RKO (cell line): ENCODE measurements around the gene PHTF1.
A peak's percentile ranks its signal among the peaks of the same experiment; 100 is the strongest.
"Not testable (repeated sequence)": the region's sequence is repeated elsewhere in the genome, so short reads cannot be mapped to it uniquely, and the experiment has no call there.

Experiments
- DNase-seq: peaks from one replicate; pipeline ENCODE4 v3.0.0-alpha.2; 2016; ENCODE audit warnings: low spot score

PHTF1 gene

DNA sequence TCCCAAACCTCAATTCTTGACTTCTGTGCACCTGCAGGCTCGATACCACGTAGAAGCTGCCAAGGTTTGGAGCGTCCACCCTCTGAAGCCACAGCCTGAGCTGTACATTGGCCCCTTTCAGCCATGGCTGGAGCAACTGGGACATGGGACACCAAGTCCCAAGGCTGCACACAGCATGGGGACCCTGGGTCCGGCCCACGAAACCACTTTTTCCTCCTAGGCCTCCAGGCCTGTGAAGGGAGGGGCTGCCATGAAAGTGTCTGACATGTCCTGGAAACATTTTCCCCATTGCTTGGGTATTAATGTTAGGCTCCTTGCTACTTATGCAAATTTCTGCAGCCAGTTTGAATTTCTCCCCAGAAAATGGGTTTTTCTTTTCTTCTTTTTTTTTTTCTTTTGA is 40.7 kb downstream of the PHTF1 start:
- not testable (repeated sequence) for DNase-seq

DNA sequence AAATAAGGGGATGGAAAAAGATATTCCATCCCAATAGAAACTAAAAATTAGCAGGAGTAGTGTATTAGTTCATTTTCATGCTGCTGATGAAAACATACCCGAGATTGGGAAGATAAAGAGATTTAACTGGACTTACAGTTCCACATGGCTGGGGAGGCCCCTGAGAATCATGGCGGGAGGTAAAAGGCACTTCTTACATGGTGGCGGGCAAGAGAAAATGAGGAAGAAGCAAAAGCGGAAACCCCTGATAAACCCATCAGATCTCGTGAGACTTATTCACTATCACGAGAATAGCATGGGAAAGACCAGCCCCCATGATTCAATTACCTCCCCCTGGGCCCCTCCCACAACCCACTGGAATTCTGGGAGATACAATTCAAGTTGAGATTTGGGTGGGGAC is 41.8 kb downstream of the PHTF1 start:
- not testable (repeated sequence) for DNase-seq

DNA sequence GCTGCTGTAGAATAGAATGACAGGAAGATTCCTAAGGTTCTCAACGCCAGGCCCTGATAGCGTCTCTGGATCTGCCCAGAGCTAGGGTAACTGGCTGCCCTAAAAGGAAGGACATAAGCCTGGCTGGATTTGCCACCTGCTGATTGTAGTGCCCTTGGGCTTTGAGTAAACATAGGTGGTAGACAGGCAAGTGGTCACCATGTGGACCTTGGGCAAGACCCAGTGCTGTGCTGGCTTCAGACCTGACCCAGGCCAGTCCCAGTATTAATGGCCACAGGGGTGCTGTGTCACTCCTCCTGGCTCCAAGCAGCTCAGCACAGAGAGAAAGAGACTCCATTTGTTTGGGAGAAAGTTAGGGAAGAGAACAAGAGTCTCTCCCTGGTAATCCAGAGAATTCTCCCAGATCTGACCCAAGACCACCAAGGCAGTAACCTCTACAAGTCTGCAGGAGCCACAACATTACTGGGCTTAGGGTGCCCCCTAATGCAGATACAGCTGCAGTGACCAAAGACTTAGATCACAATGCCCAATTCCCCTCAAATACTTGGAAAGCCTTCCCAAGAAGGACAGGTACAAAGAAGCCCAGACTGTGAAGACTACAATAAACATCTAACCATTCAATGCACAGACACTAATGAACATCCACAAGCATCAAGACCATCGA is 44.5 kb downstream of the PHTF1 start:
- DNase-seq, result no peak

DNA sequence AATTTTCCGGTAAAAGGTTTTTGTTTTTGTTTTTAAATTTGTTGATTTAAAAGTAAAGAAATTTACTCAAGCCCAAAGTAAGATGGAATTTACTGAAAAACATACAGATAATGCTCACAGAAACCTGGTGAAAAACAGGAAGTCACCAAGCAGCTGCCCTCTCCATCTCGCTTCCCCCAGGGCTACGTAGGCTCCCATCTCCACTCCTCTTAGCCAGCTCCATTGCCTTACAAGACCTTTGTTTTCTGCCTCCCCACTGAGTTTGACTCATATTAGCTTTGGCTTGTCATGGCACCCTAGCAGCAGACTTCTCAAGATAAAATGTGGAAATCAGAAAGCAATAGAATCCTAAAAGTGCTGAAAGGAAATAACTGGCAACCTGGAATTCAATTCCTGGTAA is 57.9 kb downstream of the PHTF1 start:
- no peak for DNase-seq

DNA sequence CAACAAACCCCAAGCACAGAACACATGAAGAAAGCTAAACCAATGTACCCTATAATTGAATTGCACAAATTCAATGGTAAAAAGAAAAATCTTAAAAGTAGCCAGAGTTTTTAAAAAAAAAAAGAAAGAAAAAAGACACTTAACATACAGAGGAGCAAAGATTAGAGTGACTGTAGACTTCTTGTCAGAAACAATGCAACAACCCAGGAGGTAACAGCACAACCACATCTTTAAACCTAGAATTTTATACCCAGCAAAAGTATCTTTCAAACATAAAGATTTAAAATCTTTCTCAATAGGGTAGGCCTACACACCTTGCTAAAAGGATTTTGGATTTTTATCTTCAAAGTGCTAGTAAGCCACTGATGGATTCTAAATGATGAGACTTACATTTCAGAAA is 64.4 kb downstream of the PHTF1 start:
- no peak for DNase-seq

DNA sequence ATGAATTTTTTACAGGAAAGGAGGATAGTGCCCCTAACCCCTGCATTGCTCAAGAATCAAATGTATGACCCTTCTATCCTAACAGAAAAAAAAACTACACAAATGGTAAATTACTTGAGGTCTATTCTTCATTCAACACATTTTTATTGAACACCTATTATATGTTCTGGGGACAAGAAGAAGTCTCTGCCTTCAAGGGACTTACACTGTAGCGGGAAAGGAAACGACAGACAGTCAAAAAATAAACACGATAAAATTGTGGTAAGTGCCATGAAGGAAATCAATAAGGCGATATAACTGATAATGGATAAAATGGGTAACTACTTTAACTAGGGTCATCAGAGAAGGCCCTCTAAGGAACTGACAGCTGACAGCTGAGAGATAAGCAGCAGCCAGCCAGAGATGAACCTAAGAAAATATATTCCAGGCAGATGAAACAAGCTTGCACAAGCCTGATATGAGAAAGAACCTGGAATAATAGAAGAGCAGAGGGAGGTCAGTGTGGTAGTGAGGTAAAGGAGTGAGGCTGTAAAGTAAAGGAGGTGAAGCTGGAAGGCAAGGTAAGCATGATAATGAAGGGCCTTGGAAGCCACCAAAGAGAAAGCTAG is 66.4 kb downstream of the PHTF1 start:
- DNase-seq, result no peak

DNA sequence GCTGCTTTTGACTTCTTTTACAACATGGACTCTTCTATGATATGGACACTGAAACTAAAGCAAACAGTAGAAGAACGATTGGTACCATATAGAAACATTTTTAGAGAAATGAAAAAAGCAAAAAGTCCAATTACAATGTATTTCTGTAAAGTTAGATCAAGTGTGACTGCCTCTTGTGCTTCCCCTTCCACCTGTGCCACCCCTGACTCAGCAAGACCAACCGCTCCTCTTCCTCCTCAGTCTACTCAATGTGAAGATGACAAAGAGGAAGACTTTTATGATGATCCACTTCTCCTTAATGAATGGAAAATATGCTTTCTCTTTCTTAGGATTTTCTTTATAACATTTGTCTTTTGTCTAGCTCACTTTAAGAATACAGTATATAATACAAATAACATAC is 66.9 kb downstream of the PHTF1 start:
- DNase-seq, result no peak

DNA sequence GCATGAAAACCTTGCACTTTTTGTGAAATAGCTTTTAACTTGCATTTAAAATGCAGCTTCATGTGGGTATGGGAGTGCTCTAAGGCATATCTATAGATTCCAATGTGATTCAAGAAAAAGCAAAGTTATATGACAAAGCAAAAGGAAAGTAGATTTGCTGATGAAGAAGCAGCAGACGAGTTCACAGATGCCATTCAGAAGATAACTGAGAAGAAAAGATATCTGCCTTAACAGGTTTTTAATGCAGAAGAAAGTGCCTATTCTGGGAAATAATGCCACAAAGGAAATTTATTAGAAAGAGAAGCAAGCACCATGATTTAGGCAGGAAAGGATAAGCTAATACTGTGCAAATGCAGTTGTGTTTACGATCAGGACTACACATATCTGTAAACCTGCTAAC is 68.1 kb downstream of the PHTF1 start:
- no peak for DNase-seq

DNA sequence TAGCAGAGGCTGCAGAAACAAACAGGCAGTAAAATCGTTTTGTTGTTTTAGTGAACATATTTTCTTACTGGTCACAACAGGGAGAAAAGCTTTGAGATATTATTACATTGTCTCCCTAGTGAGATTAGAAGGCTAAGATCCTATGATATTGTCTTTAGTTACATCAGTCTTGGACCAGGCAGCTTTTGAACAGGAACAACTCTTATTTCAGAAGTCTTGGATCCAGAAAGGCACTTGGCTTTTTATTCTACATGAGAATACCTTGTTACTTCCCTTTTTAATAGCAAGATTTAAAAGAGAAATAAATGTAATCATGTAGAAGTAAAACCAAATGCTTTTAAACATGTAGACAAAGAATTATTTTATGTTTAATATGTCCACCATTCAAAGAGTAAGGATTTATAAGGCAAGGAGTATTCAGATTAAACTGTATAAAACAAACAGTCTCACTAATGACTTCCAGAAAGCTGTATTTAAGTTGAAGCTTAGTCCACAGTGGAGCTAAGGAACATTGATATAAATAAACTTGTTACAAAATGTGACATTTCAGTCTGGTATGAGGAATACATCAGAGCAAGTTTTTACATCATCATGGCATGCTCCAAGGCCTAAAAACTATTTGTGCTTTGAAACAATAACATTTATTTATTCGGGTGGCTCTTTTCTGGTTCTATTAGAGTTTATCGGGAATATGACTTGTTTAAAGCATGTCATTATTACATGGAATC is 72.2 kb downstream of the PHTF1 start:
- DNase-seq, result no peak

DNA sequence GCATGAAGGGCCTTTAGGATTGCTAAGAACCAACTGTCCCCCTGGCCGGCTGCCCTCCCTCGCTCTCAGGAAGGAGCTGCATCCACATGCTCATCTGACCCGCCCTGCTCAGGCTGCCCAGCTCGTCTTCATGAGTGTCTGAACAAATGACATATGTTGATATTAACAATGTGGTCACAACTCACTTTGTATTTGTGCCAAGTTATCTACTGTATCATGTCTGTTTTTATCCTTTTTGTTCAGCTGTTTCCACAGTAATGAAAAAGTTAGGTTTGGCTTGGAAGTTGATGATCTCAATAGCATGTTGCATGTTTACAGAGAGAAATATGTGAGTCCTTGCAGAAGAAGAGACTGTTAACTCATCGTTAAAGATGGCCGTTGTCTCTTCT is 75.1 kb downstream of the PHTF1 start:
- no peak for DNase-seq

DNA sequence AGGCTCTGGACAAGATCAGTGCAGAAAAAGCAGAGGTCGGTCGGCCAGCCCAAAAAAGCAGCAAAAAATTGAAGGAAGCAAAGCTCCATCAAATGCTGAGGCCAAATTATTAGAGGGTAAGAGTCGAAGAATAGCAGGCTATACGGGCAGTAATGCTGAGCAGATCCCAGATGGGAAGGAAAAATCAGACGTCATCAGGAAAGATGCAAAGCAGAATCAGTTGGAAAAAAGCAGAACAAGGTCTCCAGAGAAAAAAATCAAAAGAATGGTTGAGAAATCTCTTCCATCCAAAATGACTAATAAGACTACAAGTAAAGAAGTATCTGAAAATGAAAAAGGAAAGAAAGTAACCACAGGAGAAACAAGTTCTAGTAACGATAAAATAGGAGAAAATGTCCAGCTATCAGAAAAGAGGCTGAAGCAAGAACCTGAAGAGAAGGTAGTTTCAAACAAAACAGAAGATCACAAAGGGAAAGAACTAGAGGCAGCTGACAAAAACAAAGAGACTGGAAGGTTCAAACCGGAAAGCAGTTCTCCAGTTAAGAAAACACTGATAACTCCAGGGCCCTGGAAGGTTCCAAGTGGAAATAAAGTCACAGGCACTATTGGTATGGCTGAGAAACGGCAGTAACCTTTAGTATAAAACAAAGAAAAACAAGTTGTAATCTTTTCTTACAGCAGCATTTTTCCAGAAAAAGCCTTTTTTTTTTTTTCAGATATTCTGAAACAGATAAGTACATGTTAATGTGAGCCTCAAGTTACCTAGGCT is 75.7 kb downstream of the PHTF1 start:
- no peak for DNase-seq

DNA sequence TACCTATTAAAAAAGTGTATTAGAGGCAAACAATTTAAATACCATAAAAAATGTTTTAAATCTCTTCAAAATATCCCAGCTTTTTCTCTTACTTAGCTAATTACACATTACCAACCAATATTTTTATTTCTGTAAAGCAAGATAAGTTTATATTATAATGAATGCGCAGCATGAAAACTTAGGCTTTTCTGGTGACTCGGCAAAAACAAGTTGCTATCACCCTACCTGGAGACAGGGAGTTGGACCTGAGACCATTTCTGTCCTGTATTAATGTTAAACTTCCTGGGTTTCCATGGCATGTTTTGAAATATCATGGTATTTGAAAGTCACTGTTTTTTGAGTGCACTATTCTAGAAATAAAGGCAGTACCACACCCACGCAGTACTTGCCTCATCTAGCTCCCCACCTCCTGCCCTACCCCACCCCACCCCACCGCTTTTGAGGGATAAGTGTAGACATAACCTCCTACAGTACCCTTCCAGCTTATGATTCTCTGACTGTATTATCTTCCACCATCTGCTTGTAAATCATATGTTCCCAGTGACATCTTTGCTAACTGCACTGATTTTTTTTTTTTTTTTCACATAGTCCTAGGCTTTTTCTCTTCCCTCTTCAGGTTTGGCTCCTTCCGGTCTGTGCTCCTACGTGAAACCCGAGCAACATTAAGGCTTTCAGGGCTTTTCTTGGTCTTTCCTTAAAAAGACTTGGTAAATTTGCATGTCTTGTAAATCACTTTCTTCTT is 77.5 kb downstream of the PHTF1 start:
- DNase-seq, result no peak

DNA sequence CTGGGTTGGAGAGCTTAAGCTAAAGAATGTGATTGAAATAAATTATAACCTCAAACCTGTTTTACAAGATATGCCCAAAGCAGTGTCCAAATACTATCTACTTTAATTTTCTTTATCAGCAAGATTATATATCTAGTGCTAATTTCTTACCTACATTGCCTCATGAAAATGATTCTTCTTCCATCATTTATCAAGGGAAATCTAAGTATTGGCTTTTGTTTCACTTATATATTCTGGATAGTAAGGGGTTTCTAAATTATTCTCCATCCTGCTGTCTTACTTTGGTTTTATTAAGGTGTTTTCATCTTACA is 81.2 kb downstream of the PHTF1 start:
- DNase-seq, result no peak

DNA sequence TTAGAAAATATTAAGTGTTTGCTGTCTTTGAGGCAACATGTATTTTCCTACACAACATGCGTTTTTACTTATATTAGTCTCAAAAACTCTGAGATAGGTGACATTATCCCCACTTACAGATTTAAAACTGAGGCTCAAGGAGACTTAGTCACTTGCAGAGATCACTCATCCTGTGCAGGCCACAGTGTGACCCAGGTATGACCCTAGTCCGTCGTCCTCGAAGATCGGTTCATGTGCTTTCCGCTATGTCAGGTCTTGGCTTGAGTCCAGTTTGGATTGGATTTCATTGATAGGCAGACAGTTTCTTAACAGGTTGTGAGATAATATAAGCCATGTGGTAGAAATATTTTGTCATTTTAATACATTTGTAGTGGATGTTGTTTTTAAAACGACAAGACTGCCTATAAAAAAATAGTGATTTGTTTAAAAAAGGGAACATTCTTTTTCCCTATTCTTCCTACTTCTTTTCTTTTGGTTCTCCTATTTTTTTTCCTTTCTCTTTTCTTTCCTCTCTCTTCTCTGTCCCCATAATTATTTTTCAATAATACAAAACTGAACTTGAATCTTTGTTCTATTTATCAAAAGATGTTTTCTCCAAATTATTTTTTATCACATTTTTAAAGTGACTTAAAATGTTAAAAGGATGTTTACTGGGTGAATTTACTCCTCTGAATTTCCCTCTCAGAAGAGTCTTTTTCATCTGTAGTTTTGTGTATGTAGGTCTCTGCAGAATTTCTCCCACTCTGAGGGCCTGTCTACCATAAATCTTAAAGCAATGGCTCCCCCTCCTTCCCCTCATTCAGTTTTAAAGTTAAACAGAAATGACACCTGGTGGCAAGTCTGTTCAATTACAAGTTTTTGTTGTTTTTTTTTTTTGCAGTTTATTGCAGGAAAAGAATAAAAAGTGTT is 81.8 kb downstream of the PHTF1 start:
- peak; percentile 71 for DNase-seq

DNA sequence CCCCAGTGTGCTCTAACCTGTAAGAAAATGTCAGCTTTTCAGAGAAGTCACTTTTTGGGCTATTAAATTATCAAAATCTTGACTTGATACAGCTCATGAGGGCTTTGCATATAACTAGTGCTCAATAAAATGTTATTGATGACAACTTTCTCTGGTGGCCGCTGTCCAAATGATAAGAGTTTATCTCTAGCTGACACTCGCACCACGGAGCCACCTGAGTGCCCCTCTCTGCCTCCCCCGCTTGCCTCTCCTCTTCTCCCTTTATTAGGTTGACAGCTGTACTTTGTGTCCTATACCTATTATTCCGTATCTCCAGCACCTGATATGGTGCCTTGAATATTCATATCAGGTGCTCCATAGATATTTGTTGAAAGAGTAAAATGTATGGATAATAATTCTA is 82.8 kb downstream of the PHTF1 start:
- DNase-seq, result no peak

DNA sequence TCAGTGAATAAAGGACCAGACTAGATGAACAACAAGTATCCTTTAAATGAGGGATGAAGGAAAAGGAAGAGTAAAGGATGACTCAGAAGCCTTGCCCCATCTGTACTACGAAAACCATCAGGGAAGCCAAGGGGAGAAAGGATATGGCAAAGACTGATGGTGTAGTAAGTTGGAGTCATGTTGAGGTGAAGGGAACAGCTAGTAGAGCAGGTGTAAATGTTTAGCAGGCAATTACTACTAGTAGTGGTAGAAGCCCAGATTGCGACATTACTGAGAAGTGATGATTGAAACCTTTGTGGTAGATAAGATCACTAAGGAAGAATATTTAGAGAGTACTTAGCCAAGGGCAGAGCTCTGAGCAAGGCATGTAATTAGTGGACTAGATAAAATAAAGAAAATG is 84.0 kb downstream of the PHTF1 start:
- no peak for DNase-seq

DNA sequence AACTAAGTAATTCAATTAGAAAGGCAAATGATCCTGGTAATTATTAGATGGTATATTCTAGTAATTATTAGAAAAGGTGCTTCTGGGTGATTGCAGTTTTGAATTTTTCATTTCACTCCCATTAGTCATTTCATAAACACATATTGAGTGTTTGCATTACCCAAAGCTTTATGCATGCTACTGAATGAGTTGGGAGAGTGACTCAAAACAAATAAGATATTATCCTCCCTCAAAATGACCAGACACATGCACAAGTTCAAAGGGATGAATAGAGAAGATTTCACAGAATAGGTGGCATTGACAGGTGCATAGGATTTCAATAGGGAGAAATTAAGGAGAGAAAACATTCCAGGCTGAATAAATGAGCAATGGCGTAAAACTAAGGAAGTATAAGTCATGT is 84.7 kb downstream of the PHTF1 start:
- DNase-seq, result no peak

DNA sequence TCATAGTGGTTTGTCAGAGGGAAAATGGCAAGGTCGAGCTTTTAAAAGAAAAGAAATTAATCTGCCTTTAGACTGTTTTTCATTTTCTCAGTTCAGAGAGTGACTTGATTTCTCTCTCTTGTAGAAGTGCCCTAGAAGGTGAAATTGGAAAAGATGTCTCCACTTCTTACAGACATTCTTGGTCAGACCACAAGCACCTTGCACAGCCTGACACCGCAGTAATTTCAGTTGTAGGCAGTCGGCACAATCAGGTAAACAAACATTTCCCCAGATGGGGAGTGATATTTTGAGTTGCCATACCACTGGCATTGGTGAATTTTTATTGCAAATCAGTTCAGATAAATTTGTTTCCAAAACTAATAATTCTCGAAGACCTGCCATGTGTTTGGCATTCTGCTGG is 86.8 kb downstream of the PHTF1 start:
- DNase-seq, result no peak

DNA sequence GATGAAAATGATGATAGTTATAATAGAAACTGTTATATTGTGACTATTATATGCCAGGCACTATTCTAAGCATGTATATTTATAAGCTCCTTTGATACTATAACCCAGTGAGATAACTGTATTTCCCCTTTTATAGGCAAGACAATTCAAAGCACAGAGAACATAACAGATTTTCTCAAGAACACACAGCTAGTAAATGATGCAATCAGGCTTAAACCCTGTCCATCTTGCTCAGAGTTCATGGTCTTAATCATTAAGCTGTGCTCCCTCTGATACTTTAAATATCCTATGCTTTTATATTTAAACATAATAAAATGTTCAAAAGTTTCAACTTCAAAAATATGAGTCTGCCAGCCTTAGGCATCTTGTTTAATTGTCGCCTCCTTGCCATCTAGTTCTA is 88.6 kb downstream of the PHTF1 start:
- DNase-seq, result no peak

DNA sequence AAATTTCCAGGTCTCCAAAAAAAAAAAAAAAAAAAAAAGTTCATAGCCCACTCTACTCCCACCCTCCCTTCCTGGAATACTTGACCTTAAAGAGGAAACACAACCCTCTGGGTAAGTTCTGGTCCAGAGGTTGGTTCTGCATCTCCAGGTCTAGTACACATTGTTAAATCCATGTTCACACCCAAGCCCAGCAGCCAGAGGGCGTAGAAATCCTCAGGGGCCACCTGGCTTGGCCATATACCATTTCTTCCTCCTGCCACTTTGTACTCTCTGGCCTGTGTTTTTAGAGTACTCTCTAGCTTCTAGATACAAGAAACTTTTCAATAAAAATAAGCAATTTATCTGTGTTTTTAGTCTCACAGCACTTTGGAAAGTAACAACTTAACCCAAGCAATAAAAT is 89.3 kb downstream of the PHTF1 start:
- DNase-seq, result no peak

DNA sequence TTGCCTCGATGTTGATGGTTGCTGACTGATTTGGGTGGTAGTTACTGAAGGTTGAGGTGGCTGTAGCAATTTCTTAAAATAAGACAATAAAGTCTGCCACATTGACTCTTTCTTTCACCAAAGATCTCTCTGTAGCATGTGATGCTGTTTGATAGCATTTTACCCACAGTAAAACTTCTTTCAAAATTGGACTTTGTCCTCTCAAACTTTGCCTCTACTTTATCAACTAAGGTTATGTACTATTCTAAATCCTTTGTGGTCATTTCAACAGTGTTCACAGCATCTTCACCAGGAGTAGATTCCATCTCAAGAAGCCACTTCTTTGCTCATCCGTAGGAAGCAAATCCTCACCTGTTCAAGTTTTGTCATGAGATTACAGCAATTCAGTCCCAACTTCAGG is 93.2 kb downstream of the PHTF1 start:
- DNase-seq, result no peak
